Inferior parietal cortex (tissue), 1 donor: ENCODE measurements around the gene SYCP1.
A peak's percentile ranks its signal among the peaks of the same experiment; 100 is the strongest.
"Not testable (repeated sequence)": the region's sequence is repeated elsewhere in the genome, so short reads cannot be mapped to it uniquely, and the experiment has no call there.

ENCODE experiments used
- DNase-seq: peaks from one replicate; pipeline ENCODE4 v3.0.0-alpha.2; 2016; ENCODE audit errors: extremely low spot score

The SYCP1 gene

GRCh38 chr1:114959423-114959822 lies 104.8 kb downstream of the SYCP1 start:
- DNase-seq = no peak

GRCh38 chr1:114976891-114977290 lies 122.2 kb downstream of the SYCP1 start:
- no peak for DNase-seq

DNA sequence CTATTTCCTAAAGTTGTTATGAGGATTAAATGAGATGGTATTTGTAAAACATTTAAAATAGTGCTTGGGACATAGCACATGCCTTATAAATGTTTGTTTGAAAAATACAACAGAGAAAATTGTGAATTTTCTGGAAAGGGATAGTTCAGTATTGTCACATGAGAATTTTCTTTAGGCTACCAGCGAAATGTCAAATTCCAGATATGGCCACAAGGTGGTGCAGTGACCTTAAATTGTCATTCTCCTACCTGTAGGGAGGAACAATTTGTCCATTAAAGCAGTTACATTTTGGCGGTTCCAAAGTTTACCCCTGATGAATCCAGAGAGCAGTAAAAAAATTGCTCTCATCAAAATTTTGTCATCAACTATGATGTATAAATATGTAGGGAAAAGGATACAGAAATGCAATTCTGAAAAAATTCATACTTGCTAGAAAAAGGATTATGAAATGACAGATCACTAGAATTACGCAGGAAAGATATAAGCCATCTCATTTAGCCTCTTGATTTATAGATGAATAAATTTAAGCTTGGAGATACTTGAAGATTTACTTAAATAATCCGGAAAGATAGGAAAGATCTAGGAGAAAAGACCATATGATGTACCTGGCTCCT lies 124.7 kb downstream of the SYCP1 start:
- DNase-seq = peak; percentile 82

- no peak for DNase-seq
Measured at GRCh38 chr1:114982251-114982650, 127.6 kb downstream of the SYCP1 start.

DNA sequence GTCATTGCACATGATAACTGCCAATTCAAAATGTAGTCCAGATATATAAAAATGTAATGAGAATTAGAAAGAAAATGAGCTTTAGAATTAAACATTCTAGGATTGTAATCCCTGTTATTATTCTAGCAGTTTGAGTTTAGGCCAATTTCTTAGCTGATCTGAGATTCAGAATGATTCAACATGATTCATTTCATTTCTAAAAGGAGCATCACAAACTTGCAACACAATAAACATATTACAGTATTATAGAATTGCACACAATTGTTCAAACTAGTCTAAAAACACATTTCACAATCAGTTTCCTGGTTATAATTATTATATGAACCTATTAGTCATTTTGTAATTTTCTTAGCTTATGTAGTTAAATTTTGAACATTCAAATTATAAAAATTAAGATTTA lies 131.6 kb downstream of the SYCP1 start:
- no peak for DNase-seq

GRCh38 chr1:114988095-114988494 lies 133.4 kb downstream of the SYCP1 start:
- no peak for DNase-seq

- DNase-seq = no peak
Measured at GRCh38 chr1:114997510-114998289, 143.0 kb downstream of the SYCP1 start.

GRCh38 chr1:115006191-115006590 lies 151.5 kb downstream of the SYCP1 start:
- no peak for DNase-seq

DNA sequence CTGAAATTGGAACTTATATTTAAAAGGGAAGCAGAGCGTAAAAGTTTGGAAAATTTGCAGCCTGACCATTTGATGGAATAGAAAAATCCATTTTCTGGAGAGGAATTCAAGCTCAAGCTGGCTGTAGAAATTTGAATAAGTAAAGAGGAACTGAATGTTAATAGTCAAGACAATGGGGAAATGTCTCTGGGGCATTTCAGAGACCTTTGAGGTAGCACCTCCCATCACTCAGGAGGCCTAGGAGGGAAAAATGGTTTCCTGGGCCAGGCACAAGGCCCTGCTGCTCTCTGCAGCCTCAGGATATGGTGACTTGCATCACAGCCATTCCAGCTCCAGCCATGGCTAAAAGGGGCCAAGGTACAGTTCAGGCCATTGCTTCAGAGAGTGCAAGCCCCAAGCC lies 157.3 kb downstream of the SYCP1 start:
- no peak for DNase-seq

DNA sequence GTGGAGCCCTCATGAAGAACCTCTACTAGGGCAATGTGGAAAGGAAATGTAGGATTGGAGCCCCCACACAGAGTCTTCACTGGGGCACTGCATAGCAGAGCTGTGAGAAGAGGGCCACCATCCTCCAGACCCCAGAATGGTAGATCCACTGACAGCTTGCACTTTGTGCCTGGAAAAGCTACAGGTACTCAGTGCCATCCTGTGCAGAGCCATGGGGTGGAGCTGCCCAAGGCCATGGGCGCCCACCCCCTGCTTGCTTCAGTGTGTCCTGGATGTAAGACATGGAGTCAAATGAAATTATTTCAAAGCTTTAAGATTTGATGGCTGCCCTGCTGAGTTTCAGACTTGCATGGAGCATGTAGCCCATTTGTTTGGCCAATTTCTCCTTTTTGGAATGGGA lies 157.8 kb downstream of the SYCP1 start:
- no peak for DNase-seq

- DNase-seq = no peak
Measured at GRCh38 chr1:115013792-115014191, 159.1 kb downstream of the SYCP1 start.

DNA sequence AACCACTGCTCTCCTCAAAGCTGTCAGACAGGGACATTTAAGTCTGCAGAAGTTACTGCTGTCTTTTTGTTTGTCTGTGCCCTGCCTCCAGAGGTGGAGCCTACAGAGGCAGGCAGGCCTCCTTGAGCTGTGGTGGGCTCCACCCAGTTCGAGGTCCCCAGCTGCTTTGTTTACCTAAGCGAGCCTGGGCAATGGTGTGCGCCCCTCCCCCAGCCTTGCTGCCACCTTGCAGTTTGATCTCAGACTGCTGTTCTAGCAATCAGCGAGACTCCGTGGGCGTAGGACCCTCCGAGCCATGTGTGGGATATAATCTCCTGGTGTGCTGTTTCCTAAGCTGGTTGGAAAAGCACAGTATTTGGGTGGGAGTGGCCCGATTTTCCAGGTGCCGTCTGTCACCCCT lies 164.9 kb downstream of the SYCP1 start:
- DNase-seq = not testable (repeated sequence)

DNA sequence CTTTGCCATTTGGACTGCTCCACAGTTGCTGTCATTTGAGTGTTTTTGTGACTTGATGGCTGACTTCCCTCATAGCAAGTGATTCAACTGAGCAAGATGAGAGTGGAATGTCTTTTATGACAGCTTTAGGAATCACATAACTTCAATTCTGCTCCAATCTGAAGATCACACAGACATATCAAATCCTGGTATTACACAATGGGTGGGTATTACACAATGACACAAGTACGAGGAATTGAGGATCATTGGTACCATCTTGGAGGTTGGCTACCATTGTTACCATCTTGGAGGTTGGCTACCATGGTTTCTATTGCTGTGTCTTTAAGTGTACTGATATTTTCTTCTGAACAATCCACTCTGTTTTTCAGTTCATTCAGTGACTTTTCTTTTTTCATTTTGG lies 166.5 kb downstream of the SYCP1 start:
- no peak for DNase-seq

- DNase-seq = no peak
Measured at GRCh38 chr1:115023593-115023992, 168.9 kb downstream of the SYCP1 start.

- DNase-seq = no peak
Measured at GRCh38 chr1:115029526-115029925, 174.9 kb downstream of the SYCP1 start, which contains the start of gene TSHB. TSS of gene TSHB (plus strand) at chr1:115029826. CDS start at chr1:115033363, 3,537 bp downstream.

DNA sequence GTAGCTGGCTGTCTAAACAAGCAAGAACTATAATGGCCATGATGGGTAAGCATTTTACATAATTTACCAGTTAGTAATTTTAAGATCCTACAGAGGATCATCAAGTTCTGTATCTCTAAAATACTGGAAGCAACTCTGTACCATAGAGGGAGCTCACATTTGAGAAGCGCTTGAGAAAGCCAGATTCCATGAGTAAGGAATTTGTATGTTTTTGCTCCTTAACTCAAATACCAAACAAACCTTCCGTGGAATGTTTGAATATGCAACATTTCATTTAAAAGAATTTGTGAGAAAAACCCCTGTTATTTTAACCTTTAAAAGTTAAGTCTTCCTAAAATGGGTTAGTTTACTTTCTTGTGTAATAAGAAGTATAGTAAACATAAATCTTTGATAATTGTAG lies 176.9 kb downstream of the SYCP1 start:
- DNase-seq = no peak

GRCh38 chr1:115035652-115036051 lies 181.0 kb downstream of the SYCP1 start:
- DNase-seq = no peak

- DNase-seq = no peak
Measured at GRCh38 chr1:115036814-115037507, 182.3 kb downstream of the SYCP1 start.

- no peak for DNase-seq
Measured at GRCh38 chr1:115040501-115040900, 185.8 kb downstream of the SYCP1 start.

- no peak for DNase-seq
Measured at GRCh38 chr1:115041654-115042053, 187.0 kb downstream of the SYCP1 start.
